D341Med (cell line): Measurements from ENCODE around the gene YES1.
"Not testable (repeated sequence)": the region's sequence is repeated elsewhere in the genome, so short reads cannot be mapped to it uniquely, and the experiment has no call there.

ENCODE experiments used
- DNase-seq: peaks from one replicate; pipeline ENCODE4 v3.0.0; 2012; ENCODE audit warnings: low spot score

YES1 gene

GRCh38 chr18:820591-821165 is 8.6 kb upstream of the YES1 start:
- DNase-seq, result no peak

- no peak for DNase-seq
Observed at GRCh38 chr18:816869-817268, 4.8 kb upstream of the YES1 start.

GRCh38 chr18:816088-816653 is 4.1 kb upstream of the YES1 start:
- no peak for DNase-seq

- DNase-seq, result no peak
Observed at GRCh38 chr18:815353-815752, 3.3 kb upstream of the YES1 start.

GRCh38 chr18:814300-815084 is 2.5 kb upstream of the YES1 start:
- DNase-seq, result peak; percentile 35

- DNase-seq, result no peak
Observed at GRCh38 chr18:813172-814071, 1.4 kb upstream of the YES1 start.

- DNase-seq, result peak; percentile 95
Observed at GRCh38 chr18:812376-813171, 532 bp upstream of the YES1 start.

GRCh38 chr18:811182-811891 is 705 bp downstream of the YES1 start:
- DNase-seq, result no peak

- DNase-seq, result no peak
Observed at GRCh38 chr18:809985-810642, 1.9 kb downstream of the YES1 start.

GRCh38 chr18:809228-809627 is 2.8 kb downstream of the YES1 start:
- DNase-seq, result not testable (repeated sequence)

- no peak for DNase-seq
Observed at GRCh38 chr18:808502-808901, 3.5 kb downstream of the YES1 start.

- peak; percentile 34 for DNase-seq
Observed at GRCh38 chr18:808086-808485, 4.0 kb downstream of the YES1 start.

GRCh38 chr18:805755-806110 is 6.3 kb downstream of the YES1 start:
- no peak for DNase-seq

GRCh38 chr18:805008-805754 is 6.9 kb downstream of the YES1 start:
- DNase-seq, result no peak

- no peak for DNase-seq
Observed at GRCh38 chr18:801137-801536, 10.9 kb downstream of the YES1 start.

GRCh38 chr18:799943-800342 is 12.1 kb downstream of the YES1 start:
- DNase-seq, result no peak

- DNase-seq, result not testable (repeated sequence)
Observed at GRCh38 chr18:795383-795782, 16.7 kb downstream of the YES1 start.

- no peak for DNase-seq
Observed at GRCh38 chr18:789397-789796, 22.6 kb downstream of the YES1 start.

- DNase-seq, result no peak
Observed at GRCh38 chr18:785242-785641, 26.8 kb downstream of the YES1 start.
